Measurements from ENCODE around the gene NRDC.

NRDC gene

GRCh38 chr1:51758310-51758709, 120.2 kb downstream of the NRDC start:
- DNase-seq: no peak

GRCh38 chr1:51756290-51756689, 122.2 kb downstream of the NRDC start:
- no peak for DNase-seq

GRCh38 chr1:51755437-51755836, 123.1 kb downstream of the NRDC start:
- DNase-seq: no peak

- DNase-seq: no peak
These were observed 123.9 kb downstream of the NRDC start for GRCh38 chr1:51754666-51755065.

GRCh38 chr1:51753969-51754368, 124.6 kb downstream of the NRDC start:
- DNase-seq: no peak

GRCh38 chr1:51752073-51752948, 126.2 kb downstream of the NRDC start:
- no peak for DNase-seq

GRCh38 chr1:51750729-51751128, 127.8 kb downstream of the NRDC start:
- DNase-seq: no peak

- DNase-seq: no peak
These were observed 128.3 kb downstream of the NRDC start for GRCh38 chr1:51750218-51750617.

- DNase-seq: no peak
These were observed 129.4 kb downstream of the NRDC start for GRCh38 chr1:51749151-51749550.

- DNase-seq: no peak
These were observed 133.3 kb downstream of the NRDC start for GRCh38 chr1:51745304-51745570.

- no peak for DNase-seq
These were observed 133.8 kb downstream of the NRDC start for GRCh38 chr1:51744506-51745303.

GRCh38 chr1:51741121-51741681, 137.3 kb downstream of the NRDC start:
- DNase-seq: no peak

GRCh38 chr1:51740652-51741051, 137.9 kb downstream of the NRDC start:
- no peak for DNase-seq

Data from right forelimb (tissue), 1 donor.